SIG-M5 treated with dmso at 0.1 percent for 504 hours (cell line): ENCODE results near the gene SCEL.

ENCODE experiments used
- DNase-seq: peaks from one replicate; lab custom pipeline; 2025; ENCODE audit not compliant: unreplicated experiment; lab: John Stamatoyannopoulos, UW

The SCEL gene

GRCh38 chr13:77519808-77520207, 15.7 kb upstream of the SCEL start:
- no peak for DNase-seq

GRCh38 chr13:77521194-77521593, 14.3 kb upstream of the SCEL start:
- no peak for DNase-seq

GRCh38 chr13:77521595-77522367, 13.7 kb upstream of the SCEL start:
- DNase-seq = no peak

GRCh38 chr13:77522444-77522843, 13.1 kb upstream of the SCEL start:
- no peak for DNase-seq

- no peak for DNase-seq
Observed at GRCh38 chr13:77523386-77523785, 12.1 kb upstream of the SCEL start.

GRCh38 chr13:77523834-77524728, 11.4 kb upstream of the SCEL start:
- no peak for DNase-seq

GRCh38 chr13:77528414-77528813, 7.1 kb upstream of the SCEL start:
- DNase-seq = no peak

GRCh38 chr13:77528834-77529500, 6.5 kb upstream of the SCEL start:
- no peak for DNase-seq

GRCh38 chr13:77529501-77529840, 6.0 kb upstream of the SCEL start:
- DNase-seq = no peak

- no peak for DNase-seq
Observed at GRCh38 chr13:77530875-77531274, 4.6 kb upstream of the SCEL start.

- DNase-seq = no peak
Observed at GRCh38 chr13:77532983-77533382, 2.5 kb upstream of the SCEL start.

- peak; percentile 27 for DNase-seq
Observed at GRCh38 chr13:77533875-77534788, 1.4 kb upstream of the SCEL start.

- no peak for DNase-seq
Observed at GRCh38 chr13:77536358-77536757, 852 bp downstream of the SCEL start.

- no peak for DNase-seq
Observed at GRCh38 chr13:77537289-77537919, 1.9 kb downstream of the SCEL start.

GRCh38 chr13:77543711-77544110, 8.2 kb downstream of the SCEL start:
- DNase-seq = no peak

- no peak for DNase-seq
Observed at GRCh38 chr13:77544355-77544754, 8.8 kb downstream of the SCEL start.

GRCh38 chr13:77544758-77545338, 9.3 kb downstream of the SCEL start:
- peak; percentile 65 for DNase-seq

- DNase-seq = no peak
Observed at GRCh38 chr13:77545626-77546412, 10.3 kb downstream of the SCEL start.

- no peak for DNase-seq
Observed at GRCh38 chr13:77548095-77548494, 12.6 kb downstream of the SCEL start.
